GM13976 (cell line): Measurements from ENCODE around the gene PARD6G.

Source experiments
- DNase-seq: peaks from one replicate; pipeline ENCODE4 v3.0.0; 2012; ENCODE audit warnings: low spot score
- CTCF ChIP-seq: IDR thresholded peaks from 2 replicates; pipeline ENCODE4 v1.5.1; 2012; ENCODE audit warnings: borderline replicate concordance, mild to moderate bottlenecking; ENCODE audit not compliant: insufficient read depth; ENCODE audit errors: extremely low read depth, missing control alignments, control extremely low read depth
- in situ Hi-C: fragments of 300-500 bp; cut with MboI; formaldehyde crosslinking; loops from one replicate; pipeline ENCODE4 v1.12.0; 2022; ENCODE audit warnings: low sequenced_read_pairs, mixed read lengths, inconsistent platforms; ENCODE audit not compliant: unreplicated experiment

PARD6G gene

GRCh38 chr18:80213182-80213581 is 34.1 kb downstream of the PARD6G start:
- no peak for TF ChIP-seq CTCF
- in situ Hi-C loops = no loop called here
- no peak for DNase-seq

GRCh38 chr18:80210312-80211083 is 36.8 kb downstream of the PARD6G start:
- no peak for DNase-seq
- in situ Hi-C loops = no loop called here
- no peak for TF ChIP-seq CTCF

- DNase-seq = no peak
- in situ Hi-C loops = no loop called here
- no peak for TF ChIP-seq CTCF
Observed at GRCh38 chr18:80208620-80209019, 38.7 kb downstream of the PARD6G start.

GRCh38 chr18:80205294-80205693 is 42.0 kb downstream of the PARD6G start:
- in situ Hi-C loops = no loop called here
- TF ChIP-seq CTCF = no peak
- DNase-seq = no peak

GRCh38 chr18:80204142-80204541 is 43.2 kb downstream of the PARD6G start:
- in situ Hi-C loops = no loop called here
- no peak for TF ChIP-seq CTCF
- DNase-seq = no peak

- no peak for DNase-seq
- in situ Hi-C loops = no loop called here
- no peak for TF ChIP-seq CTCF
Observed at GRCh38 chr18:80203249-80203648, 44.1 kb downstream of the PARD6G start.

- peak; percentile 79 for DNase-seq
- no peak for TF ChIP-seq CTCF
- in situ Hi-C loops = no loop called here
Observed at GRCh38 chr18:80202264-80202998, 44.9 kb downstream of the PARD6G start.
